ENCODE measurements around the gene SCGB1D1.

The SCGB1D1 gene

GRCh38 chr11:62190011-62190410 is at the start of gene SCGB1D1:
SCGB1D1 (plus strand) TSS chr11:62190216; CDS start chr11:62190285, 69 bp downstream.
- no peaks in the 10 kb centered on the region for H3K9me3 ChIP-seq (ENCODE audit: severe bottlenecking)
- no peak within 1 kb of the TSS for H3K27ac ChIP-seq
- no peak for DNase-seq
- no peak for TF ChIP-seq CTCF (IDR thresholded peaks at IDR 0.05; ENCODE audit: low read depth, low read length)
- no peaks in the 10 kb centered on the region for H3K36me3 ChIP-seq
- no peaks in the 10 kb centered on the region for H3K27me3 ChIP-seq (ENCODE audit: insufficient read depth, low read depth, severe bottlenecking)
- no peak within 1 kb of the TSS for H3K4me3 ChIP-seq (ENCODE audit: low read depth, low read length)

GRCh38 chr11:62140304-62141110 is 49.5 kb upstream of the SCGB1D1 start:
- Histone ChIP-seq H3K4me3 (ENCODE audit: low read depth, low read length) (no peak overlapping the region), H3K27ac (no peak overlapping the region), H3K27me3 (ENCODE audit: insufficient read depth, low read depth, severe bottlenecking) (no peaks in the 10 kb centered on the region), H3K9me3 (ENCODE audit: severe bottlenecking) (no peaks in the 10 kb centered on the region), H3K36me3 (peaks cover 87% of the 10 kb centered on the region)
- DNase-seq = no peak
- TF ChIP-seq CTCF (IDR thresholded peaks at IDR 0.05; ENCODE audit: low read depth, low read length) = no peak

GRCh38 chr11:62141111-62142042 is 48.6 kb upstream of the SCGB1D1 start:
- no peaks in the 10 kb centered on the region for H3K27me3 ChIP-seq (ENCODE audit: insufficient read depth, low read depth, severe bottlenecking)
- no peaks in the 10 kb centered on the region for H3K9me3 ChIP-seq (ENCODE audit: severe bottlenecking)
- no peak for DNase-seq
- H3K4me3 ChIP-seq (ENCODE audit: low read depth, low read length) = no peak overlapping the region
- TF ChIP-seq CTCF (IDR thresholded peaks at IDR 0.05; ENCODE audit: low read depth, low read length) = no peak
- peaks cover 91% of the 10 kb centered on the region for H3K36me3 ChIP-seq
- no peak overlapping the region for H3K27ac ChIP-seq

GRCh38 chr11:62142043-62142375 is 48.0 kb upstream of the SCGB1D1 start:
- no peak for TF ChIP-seq CTCF (IDR thresholded peaks at IDR 0.05; ENCODE audit: low read depth, low read length)
- no peak overlapping the region for H3K4me3 ChIP-seq (ENCODE audit: low read depth, low read length)
- H3K9me3 ChIP-seq (ENCODE audit: severe bottlenecking) = no peaks in the 10 kb centered on the region
- DNase-seq = no peak
- H3K27me3 ChIP-seq (ENCODE audit: insufficient read depth, low read depth, severe bottlenecking) = no peaks in the 10 kb centered on the region
- peaks cover 92% of the 10 kb centered on the region for H3K36me3 ChIP-seq
- no peak overlapping the region for H3K27ac ChIP-seq

GRCh38 chr11:62142921-62143320 is 47.1 kb upstream of the SCGB1D1 start:
- H3K4me3 ChIP-seq (ENCODE audit: low read depth, low read length) = no peak overlapping the region
- TF ChIP-seq CTCF (IDR thresholded peaks at IDR 0.05; ENCODE audit: low read depth, low read length) = no peak
- no peaks in the 10 kb centered on the region for H3K27me3 ChIP-seq (ENCODE audit: insufficient read depth, low read depth, severe bottlenecking)
- no peaks in the 10 kb centered on the region for H3K9me3 ChIP-seq (ENCODE audit: severe bottlenecking)
- H3K27ac ChIP-seq = no peak overlapping the region
- H3K36me3 ChIP-seq = peaks cover 92% of the 10 kb centered on the region
- DNase-seq = no peak

Data from WERI-Rb-1 (cell line).